ENCODE results near the gene SLC49A3. TPM values are rescaled to one million over a fixed set of nuclear protein-coding genes. Genes with fewer than 3 reads are reported as not detected.

The SLC49A3 gene
- polyA plus RNA-seq, 3 donors = 9.5 to 29.8 (median 11.1) TPM

DNA sequence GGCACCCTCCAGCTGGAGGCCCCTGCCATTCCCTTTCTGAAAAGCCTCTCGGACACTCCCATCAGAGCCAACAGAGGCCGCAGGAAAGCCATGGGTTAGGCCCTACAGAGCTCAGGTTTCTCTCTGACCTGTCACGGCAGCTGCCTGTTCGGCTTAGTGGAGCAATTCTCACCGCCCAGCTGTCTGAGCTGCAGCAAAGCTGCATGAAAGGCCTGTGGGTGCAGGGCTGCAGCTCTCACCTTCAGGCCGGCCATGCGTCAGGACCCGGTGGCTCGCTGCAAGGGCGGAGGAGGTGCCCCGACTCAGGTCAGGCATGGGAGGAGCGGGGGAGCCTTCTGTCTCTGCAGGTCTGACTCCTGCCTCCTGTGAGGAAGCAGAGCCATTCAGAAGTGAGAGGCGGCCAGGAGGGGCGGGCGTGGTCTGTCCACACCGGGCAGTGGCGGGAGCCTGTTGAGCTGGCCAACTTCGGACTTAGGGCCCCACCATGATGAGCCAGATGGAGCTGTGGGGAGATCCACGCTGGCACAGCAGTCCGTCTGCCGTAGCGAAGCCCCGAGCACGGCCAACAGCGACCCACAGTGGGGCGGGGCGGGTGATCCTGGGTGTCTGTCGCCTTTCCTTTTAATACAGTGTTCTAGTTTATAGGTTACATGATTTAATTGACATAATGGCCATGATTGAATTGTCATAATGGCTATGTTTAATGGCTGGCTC lies 40.2 kb downstream of the SLC49A3 start:
- H3K9me3 ChIP-seq (replicated peaks in 1 of 2; ENCODE audit: control insufficient read depth in 1 of 2, insufficient read depth in 1 of 2, low read length in 2 of 2) = peaks cover 0 to 7% of the 10 kb centered on the region in 2 donors
- no peak overlapping the region for H3K27ac ChIP-seq (ENCODE audit: low read depth in 1 of 2, low read length in 2 of 2)
- Mint-ChIP-seq H3K4me3 (no peak overlapping the region), H3K4me1 (no peaks in the 10 kb centered on the region), H3K9me3 (peaks cover 3 to 30% (median 19%) of the 10 kb centered on the region in 7 donors), H3K27ac (no peak overlapping the region), H3K27me3 (ENCODE audit: low read depth in 3 of 3) (peaks cover 21 to 42% (median 35%) of the 10 kb centered on the region in 3 donors), H3K36me3 (no peaks in the 10 kb centered on the region)
- H4K20me1 ChIP-seq (ENCODE audit: insufficient read depth, low read length) = no peaks in the 10 kb centered on the region
- no peak overlapping the region for H3K4me3 ChIP-seq (replicated peaks in 1 of 3; ENCODE audit: low read depth in 2 of 3, low read length in 3 of 3)
- no peak overlapping the region for H3K9ac ChIP-seq (ENCODE audit: insufficient read depth, low read length, poor library complexity, severe bottlenecking)
- no peaks in the 10 kb centered on the region for H3K36me3 ChIP-seq (replicated peaks in 1 of 2; ENCODE audit: control insufficient read depth in 1 of 2, insufficient read depth in 2 of 2, low read length in 2 of 2)
- no peaks in the 10 kb centered on the region for H3K79me2 ChIP-seq (ENCODE audit: insufficient read depth, low read length)
- H3K4me1 ChIP-seq (ENCODE audit: control insufficient read depth in 1 of 2, insufficient read depth in 2 of 2, low read length in 2 of 2) = no peaks in the 10 kb centered on the region
- no peak overlapping the region for H2AFZ ChIP-seq (ENCODE audit: insufficient read depth, low read depth, low read length, poor library complexity, severe bottlenecking)
- DNase-seq = no peak
- peaks cover 0 to 20% of the 10 kb centered on the region in 2 donors for H3K27me3 ChIP-seq (ENCODE audit: control insufficient read depth in 2 of 2, insufficient read depth in 2 of 2, low read length in 2 of 2)
- TF ChIP-seq, protein P1, sequence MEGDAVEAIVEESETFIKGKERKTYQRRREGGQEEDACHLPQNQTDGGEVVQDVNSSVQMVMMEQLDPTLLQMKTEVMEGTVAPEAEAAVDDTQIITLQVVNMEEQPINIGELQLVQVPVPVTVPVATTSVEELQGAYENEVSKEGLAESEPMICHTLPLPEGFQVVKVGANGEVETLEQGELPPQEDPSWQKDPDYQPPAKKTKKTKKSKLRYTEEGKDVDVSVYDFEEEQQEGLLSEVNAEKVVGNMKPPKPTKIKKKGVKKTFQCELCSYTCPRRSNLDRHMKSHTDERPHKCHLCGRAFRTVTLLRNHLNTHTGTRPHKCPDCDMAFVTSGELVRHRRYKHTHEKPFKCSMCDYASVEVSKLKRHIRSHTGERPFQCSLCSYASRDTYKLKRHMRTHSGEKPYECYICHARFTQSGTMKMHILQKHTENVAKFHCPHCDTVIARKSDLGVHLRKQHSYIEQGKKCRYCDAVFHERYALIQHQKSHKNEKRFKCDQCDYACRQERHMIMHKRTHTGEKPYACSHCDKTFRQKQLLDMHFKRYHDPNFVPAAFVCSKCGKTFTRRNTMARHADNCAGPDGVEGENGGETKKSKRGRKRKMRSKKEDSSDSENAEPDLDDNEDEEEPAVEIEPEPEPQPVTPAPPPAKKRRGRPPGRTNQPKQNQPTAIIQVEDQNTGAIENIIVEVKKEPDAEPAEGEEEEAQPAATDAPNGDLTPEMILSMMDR (IDR thresholded peaks at IDR 0.05) = no peak
- 84% methylated on average over 25 of the region's 28 CpGs for WGBS (ENCODE audit: insufficient coverage)
- no peak overlapping the region for H3K4me2 ChIP-seq (replicated peaks; ENCODE audit: extremely low read depth, low read length, poor library complexity, severe bottlenecking)
- intact Hi-C loops (cut with micrococcal nuclease) = no loop called here

DNA sequence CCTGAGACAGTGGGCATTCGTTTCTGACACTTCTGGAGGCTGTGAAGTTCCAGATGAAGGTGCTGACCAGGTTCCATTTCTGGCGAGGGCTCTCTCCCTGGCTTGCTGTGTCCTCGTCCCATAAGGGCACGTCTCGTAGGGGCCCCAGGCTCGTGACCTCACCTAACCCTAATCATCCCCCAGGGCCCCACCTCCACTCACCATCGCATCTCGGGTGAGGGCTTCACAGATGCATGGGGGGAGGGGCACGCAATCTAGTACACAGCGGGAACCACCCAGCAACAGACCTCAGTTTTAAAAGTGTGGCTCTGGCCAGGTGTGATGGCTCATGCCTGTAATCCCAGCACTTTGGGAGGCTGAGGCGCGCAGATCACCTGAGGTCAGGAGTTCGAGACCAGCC lies 41.5 kb downstream of the SLC49A3 start:
- H3K27me3 Mint-ChIP-seq (ENCODE audit: low read depth in 3 of 3) = peaks cover 21 to 41% (median 37%) of the 10 kb centered on the region in 3 donors
- Histone ChIP-seq H3K79me2 (ENCODE audit: insufficient read depth, low read length) (no peaks in the 10 kb centered on the region), H3K4me2 (replicated peaks; ENCODE audit: extremely low read depth, low read length, poor library complexity, severe bottlenecking) (no peak overlapping the region), H3K4me3 (replicated peaks in 1 of 3; ENCODE audit: low read depth in 2 of 3, low read length in 3 of 3) (no peak overlapping the region), H3K27me3 (ENCODE audit: control insufficient read depth in 2 of 2, insufficient read depth in 2 of 2, low read length in 2 of 2) (peaks cover 0 to 20% of the 10 kb centered on the region in 2 donors), H2AFZ (ENCODE audit: insufficient read depth, low read depth, low read length, poor library complexity, severe bottlenecking) (no peak overlapping the region), H3K27ac (ENCODE audit: low read depth in 1 of 2, low read length in 2 of 2) (no peak overlapping the region), H3K9me3 (replicated peaks in 1 of 2; ENCODE audit: control insufficient read depth in 1 of 2, insufficient read depth in 1 of 2, low read length in 2 of 2) (peaks cover 0 to 11% of the 10 kb centered on the region in 2 donors), H3K9ac (ENCODE audit: insufficient read depth, low read length, poor library complexity, severe bottlenecking) (no peak overlapping the region), H4K20me1 (ENCODE audit: insufficient read depth, low read length) (no peaks in the 10 kb centered on the region), H3K36me3 (replicated peaks in 1 of 2; ENCODE audit: control insufficient read depth in 1 of 2, insufficient read depth in 2 of 2, low read length in 2 of 2) (no peaks in the 10 kb centered on the region), H3K4me1 (ENCODE audit: control insufficient read depth in 1 of 2, insufficient read depth in 2 of 2, low read length in 2 of 2) (no peaks in the 10 kb centered on the region)
- H3K36me3 Mint-ChIP-seq = no peaks in the 10 kb centered on the region
- TF ChIP-seq, protein P1 (IDR thresholded peaks at IDR 0.05) = no peak
- intact Hi-C loops (cut with micrococcal nuclease) = no loop called here
- peaks cover 6 to 40% (median 29%) of the 10 kb centered on the region in 7 donors for H3K9me3 Mint-ChIP-seq
- H3K4me1 Mint-ChIP-seq = no peaks in the 10 kb centered on the region
- no peak for DNase-seq
- no peak overlapping the region for H3K4me3 Mint-ChIP-seq
- WGBS (ENCODE audit: insufficient coverage) = 84% methylated on average over 4 of the region's 13 CpGs
- no peak overlapping the region for H3K27ac Mint-ChIP-seq
